Liver (tissue), 3 donors: ENCODE results near the gene PLCG2.

ENCODE experiments used
- CTCF ChIP-seq: fragments of 150-350 bp; IDR thresholded peaks from 2 replicates; pipeline ENCODE4 v1.5.1; 2017; ENCODE audit warnings: improper control_type of control experiment, low read depth, low read length; ENCODE audit not compliant: missing input control
- EGR1 ChIP-seq, 2 donors: IDR thresholded peaks; 2 replicates each; pipeline ENCODE4 v1.6.1; 2016 to 2018; ENCODE audit warnings: antibody characterized with exemption in 2 of 2, low read depth in 2 of 2
- GABPA ChIP-seq, 2 donors: IDR thresholded peaks in 1 of 2; conservative IDR thresholded peaks in 1 of 2; 2 replicates each; pipeline ENCODE4 v1.6.1; 2016; ENCODE audit warnings: antibody characterized with exemption in 2 of 2, mild to moderate bottlenecking in 1 of 2, moderate library complexity in 1 of 2
- JUND ChIP-seq, 2 donors: IDR thresholded peaks; 2 replicates each; pipeline ENCODE4 v1.6.1; 2016; ENCODE audit warnings: antibody characterized with exemption in 2 of 2
- MAX ChIP-seq: IDR thresholded peaks from 2 replicates; pipeline ENCODE4 v1.6.1; 2016; ENCODE audit warnings: antibody characterized with exemption
- NR2F2 ChIP-seq: IDR thresholded peaks from 2 replicates; pipeline ENCODE4 v1.6.1; 2016; ENCODE audit warnings: antibody characterized with exemption
- REST ChIP-seq: IDR thresholded peaks from 2 replicates; pipeline ENCODE4 v1.6.1; 2016; ENCODE audit warnings: antibody characterized with exemption, mild to moderate bottlenecking
- SP1 ChIP-seq: IDR thresholded peaks from 2 replicates; pipeline ENCODE4 v1.6.1; 2018; ENCODE audit warnings: antibody characterized with exemption, mild to moderate bottlenecking
- TAF1 ChIP-seq: conservative IDR thresholded peaks from 2 replicates; pipeline ENCODE4 v1.6.1; 2016; ENCODE audit warnings: antibody characterized with exemption, mild to moderate bottlenecking
- YY1 ChIP-seq: IDR thresholded peaks from 2 replicates; pipeline ENCODE4 v1.6.1; 2016; ENCODE audit warnings: antibody characterized with exemption, mild to moderate bottlenecking
- ZBTB33 ChIP-seq: IDR thresholded peaks from 2 replicates; pipeline ENCODE4 v1.6.1; 2016; ENCODE audit warnings: antibody characterized with exemption
- donor health status: healthy.
- donor health status: healthy.

- TF ChIP-seq CTCF (no peak), YY1 (no peak), MAX (no peak), EGR1 (IDR thresholded peaks at IDR 0.05; ENCODE audit: low read depth in 2 of 2) (no peak), TAF1 (no peak), REST (no peak), NR2F2 (no peak), SP1 (no peak), JUND (IDR thresholded peaks at IDR 0.05) (no peak), GABPA (IDR thresholded peaks at IDR 0.05 in 1 of 2, conservative IDR thresholded peaks at IDR 0.05 in 1 of 2) (no peak), ZBTB33 (no peak)
These were observed 231.6 kb downstream of the PLCG2 start for GRCh38 chr16:82010649-82011048.
